ENCODE data around the gene CTDNEP1.
A peak's percentile ranks its signal among the peaks of the same experiment; 100 is the strongest.

The CTDNEP1 gene

GRCh38 chr17:7279448-7279847, 27.9 kb upstream of the CTDNEP1 start:
- no peak for DNase-seq

- no peak for DNase-seq
These were observed 15.2 kb upstream of the CTDNEP1 start for GRCh38 chr17:7266784-7267183.

GRCh38 chr17:7263801-7264078, 12.2 kb upstream of the CTDNEP1 start:
- DNase-seq: no peak

GRCh38 chr17:7262935-7263800, 11.6 kb upstream of the CTDNEP1 start:
- DNase-seq: no peak

- no peak for DNase-seq
These were observed 10.8 kb upstream of the CTDNEP1 start, which contains the start of gene CLDN7 for GRCh38 chr17:7262192-7262934. CLDN7 (minus strand) TSS chr17:7262478; CDS start chr17:7262043, 435 bp downstream.

GRCh38 chr17:7261379-7262191, 10.1 kb upstream of the CTDNEP1 start:
- DNase-seq: peak in 1 of 4 experiments; percentile 32

DNA sequence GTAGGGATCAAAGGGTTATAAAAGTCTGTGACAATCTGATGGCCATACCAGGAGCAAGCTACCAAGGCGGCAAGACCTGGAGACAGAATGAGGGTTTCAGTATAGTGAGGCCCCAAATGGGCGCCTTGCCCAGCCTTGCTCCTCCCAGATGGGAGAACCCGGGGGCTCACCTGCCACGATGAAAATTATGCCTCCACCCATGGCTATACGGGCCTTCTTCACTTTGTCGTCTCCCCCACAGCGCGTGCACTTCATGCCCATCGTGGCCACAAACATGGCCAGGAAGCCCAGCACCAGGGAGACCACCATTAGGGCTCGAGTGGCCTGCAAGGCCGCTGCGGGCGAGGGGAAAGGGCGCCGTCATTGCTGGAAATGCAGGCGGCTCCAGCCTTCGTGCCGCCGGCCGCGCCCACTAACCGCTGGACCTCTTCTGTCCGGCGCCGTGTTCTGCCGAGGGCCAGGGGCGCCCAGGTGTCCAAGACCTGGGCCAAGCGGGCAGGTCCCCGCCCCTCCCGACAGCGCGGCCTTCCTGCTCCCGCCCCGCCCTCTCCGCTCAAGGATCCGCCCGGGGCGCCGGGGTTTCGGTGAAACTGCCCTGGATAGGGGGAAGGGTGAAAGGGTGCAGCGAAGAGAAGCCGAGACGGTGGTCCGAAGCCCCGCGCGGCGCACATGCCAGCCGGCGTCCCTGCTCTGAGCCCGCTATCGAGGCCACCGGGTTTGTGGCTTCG, 9.3 kb upstream of the CTDNEP1 start:
- DNase-seq: peak in 1 of 4 experiments; percentile 20

- no peak for DNase-seq
These were observed 8.6 kb upstream of the CTDNEP1 start for GRCh38 chr17:7260151-7260550.

DNA sequence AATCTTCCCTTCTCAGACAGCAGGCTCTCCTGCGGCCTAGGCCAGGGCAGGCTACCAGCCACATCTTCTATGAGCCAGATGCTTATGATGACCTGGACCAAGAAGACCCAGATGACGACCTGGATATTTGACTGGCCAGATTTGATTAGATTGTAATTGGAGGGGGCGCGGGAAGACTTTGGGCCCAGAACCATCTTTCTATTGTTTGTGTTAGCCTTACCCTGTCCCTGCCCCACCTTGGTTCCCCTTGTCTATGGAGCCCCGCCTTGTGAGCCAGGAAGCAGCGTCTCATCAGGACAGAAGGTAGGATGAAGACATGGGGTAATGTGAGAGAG, 8.0 kb upstream of the CTDNEP1 start:
- no peak for DNase-seq

DNA sequence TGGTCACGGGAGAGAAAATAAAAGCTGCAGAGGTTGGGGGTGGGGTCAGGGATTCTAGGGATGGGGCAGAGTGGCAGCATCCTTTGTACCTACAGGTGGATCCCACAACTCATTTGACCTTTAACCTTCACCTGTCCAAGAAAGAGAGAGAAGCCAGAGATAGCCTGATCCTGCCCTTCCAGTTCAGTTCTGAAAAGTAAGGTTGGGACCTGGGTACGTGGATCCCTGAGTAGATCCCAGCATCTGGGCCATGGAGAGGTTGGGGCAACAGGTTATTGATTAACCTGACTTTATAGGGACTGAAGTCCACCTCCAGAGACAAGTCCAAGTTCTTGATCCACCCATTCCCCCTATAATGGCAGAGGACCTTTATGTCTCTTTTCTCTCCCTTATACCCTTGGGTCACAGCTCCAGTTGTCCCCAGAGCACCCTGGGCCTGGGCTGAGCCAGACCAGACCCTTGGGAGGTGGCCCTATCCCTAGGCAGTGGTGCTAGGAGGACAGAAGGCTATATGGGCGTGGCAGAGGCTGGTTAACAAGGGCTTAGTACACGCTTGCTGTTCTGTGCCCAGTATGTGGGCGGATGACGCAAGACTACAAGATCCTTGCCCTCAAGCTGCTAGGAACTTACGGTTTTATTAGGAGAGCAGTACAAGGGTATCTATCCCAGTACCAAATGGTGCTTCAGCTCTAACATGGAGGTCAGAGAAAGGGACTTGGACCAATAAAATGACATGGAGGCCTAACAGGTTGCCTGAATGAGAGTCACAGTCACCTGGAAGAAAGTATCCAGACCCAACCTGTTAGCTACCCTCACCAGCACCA, 7.4 kb upstream of the CTDNEP1 start:
- no peak for DNase-seq

DNA sequence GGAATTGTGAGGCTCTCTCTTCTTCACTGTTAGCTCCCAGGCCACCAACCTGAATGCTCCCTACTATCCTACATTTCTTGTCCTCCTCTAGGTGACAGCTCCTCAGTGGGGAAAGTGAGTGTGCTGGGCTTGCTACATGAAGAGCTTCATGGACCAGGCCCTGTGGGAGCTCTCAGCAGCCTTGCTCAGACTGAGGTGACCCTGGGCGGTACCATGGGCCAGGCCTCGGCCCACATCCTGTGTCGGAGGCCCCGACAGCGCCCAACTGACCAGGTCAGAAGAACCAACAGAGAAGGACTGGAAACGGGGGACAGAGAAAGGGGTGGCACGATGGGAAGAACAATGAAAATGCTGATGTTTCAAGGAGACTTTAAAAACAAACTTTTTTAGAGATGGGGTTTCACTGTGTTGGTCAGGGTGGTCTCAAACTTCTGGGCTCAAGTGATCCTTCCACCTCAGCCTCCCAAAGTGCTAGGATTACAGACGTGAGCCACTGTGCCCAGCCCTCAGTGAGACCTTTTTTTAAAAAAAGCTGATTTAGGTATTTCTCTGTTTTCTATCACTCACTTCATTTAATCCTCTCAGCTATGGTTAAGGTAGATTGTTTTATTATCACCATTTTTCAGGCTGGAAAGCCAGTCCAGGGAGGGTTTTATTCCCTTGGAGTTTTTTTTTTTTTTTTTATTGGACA, 5.4 kb upstream of the CTDNEP1 start:
- no peak for DNase-seq

DNA sequence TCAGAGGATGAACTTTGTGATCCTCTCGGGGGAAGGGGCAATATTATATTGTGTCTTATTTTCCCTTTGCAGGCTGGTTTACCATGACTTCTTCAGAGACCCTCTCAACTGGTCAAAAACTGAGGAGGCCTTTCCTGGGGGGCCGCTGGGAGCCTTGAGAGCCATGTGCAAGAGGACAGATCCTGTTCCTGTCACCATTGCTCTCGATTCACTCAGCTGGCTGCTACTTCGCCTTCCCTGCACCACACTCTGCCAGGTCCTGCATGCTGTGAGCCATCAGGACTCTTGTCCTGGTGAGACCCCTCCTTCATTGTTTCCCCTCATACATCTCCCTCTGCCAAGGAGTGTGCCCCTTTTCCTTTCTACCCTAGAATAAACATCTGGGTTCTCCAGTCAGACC, 3.0 kb upstream of the CTDNEP1 start:
- DNase-seq: no peak

DNA sequence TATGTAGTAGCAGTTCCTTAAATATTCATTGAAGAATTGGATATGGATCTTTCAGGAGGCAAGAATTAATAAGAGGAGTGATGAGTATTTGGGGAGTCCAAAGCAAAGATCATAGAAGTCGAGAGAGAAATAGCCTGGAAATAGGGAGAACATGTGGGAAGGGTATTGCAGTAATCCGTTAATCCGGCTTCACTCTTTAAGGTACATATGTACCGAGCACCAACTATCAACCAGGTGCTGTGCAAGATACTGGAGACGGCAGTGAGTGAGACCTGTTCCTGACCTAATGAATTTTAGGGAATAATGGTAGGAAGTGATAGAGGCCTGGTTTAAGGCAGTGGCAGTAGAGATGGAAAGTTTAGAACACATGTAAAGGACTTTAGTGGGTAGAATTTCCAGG, 1.5 kb upstream of the CTDNEP1 start:
- no peak for DNase-seq

DNA sequence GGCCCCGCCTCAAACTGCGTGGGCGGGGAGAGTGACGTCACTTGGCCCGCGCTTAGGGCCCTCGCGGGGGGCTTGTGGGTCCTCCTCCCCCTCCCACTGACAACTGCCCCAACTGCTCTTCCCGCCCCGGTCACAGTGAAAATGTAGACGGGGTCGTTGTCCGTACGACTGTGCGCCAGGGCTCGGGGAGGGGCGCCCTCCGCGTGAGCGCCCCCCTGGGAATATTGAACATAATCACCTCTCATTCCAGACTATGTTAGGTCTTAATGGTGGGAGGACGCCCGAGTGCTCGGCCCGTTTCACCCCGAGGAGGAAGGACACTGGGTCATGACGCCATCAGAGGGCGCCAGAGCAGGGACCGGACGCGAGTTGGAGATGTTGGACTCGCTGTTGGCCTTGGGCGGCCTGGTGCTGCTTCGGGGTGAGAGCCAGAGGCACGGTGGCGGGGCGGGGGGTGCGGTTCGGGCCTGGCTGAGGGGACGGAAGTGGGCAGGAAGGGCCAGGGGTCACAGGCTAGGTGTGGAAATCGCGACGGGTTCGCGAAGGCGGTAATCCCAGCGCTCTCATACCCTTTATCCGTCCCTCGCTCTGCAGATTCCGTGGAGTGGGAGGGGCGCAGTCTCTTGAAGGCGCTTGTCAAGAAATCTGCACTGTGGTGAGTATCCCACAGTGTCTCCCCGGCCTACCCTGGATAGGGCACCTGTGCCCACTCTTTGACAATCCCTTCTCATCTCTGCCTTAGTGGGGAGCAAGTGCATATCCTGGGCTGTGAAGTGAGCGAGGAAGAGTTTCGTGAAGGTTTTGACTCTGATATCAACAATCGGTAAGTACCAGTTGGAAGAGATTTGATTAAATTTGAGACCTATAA, 876 bp upstream of the CTDNEP1 start, which contains the start of gene ELP5:
TSS of gene ELP5 (plus strand) at position 40 of the 868 bp plus-strand sequence. CDS start at position 376, 336 bp downstream.
- peak; percentile 72 to 80 (median 74) for DNase-seq

GRCh38 chr17:7250695-7251627, 573 bp downstream of the CTDNEP1 start:
- DNase-seq: no peak

DNA sequence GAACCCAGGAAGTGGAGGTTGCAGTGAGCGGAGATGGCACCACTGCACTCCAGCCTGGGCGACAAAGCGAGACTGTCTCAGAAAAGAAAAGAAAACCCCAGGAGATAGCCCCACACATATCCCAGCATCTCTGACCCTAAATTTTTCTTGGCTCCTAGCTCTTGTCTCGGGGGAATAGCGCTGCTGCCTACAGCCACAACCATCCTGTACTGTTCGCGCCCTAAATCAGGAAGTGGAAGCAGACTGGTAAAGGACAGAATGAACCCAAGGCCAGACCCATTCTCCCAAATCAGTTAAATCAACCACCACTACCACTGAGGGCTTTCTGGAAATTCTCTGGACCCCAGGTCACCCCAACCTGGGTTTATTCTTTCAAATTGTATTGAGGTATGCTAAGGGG, 1.7 kb downstream of the CTDNEP1 start:
- no peak for DNase-seq

GRCh38 chr17:7249214-7249613, 2.3 kb downstream of the CTDNEP1 start:
- DNase-seq: no peak

- no peak for DNase-seq
These were observed 2.7 kb downstream of the CTDNEP1 start for GRCh38 chr17:7248796-7249195.

- DNase-seq: no peak
These were observed 4.8 kb downstream of the CTDNEP1 start for GRCh38 chr17:7246779-7247178.
